Neural progenitor cell (in vitro differentiated cells): Measurements from ENCODE around the gene PTGDS. TPM values are rescaled to one million over a fixed set of nuclear protein-coding genes. Genes with fewer than 3 reads are reported as not detected.

Source experiments
- DNase-seq: peaks from one replicate; pipeline ENCODE4 v3.0.0-alpha.2; 2016; ENCODE audit warnings: low spot score
- H2AFZ ChIP-seq: fragments of 200-600 bp; sonication (generic); replicated peaks from 2 replicates; pipeline ENCODE4 v1.6.1; 2016; ENCODE audit warnings: antibody characterized with exemption
- H3F3A ChIP-seq: fragments of 200-600 bp; sonication (generic); 2 replicates; pipeline ENCODE4 v1.6.1; 2016; ENCODE audit warnings: antibody characterized with exemption, low read depth
- H3K27ac ChIP-seq: fragments of 200-600 bp; sonication (generic); 2 replicates; pipeline ENCODE4 v1.5.1; 2016; ENCODE audit warnings: mild to moderate bottlenecking
- H3K27me3 ChIP-seq: fragments of 200-600 bp; sonication (generic); 2 replicates; pipeline ENCODE4 v1.6.1; 2016; ENCODE audit warnings: mild to moderate bottlenecking, moderate library complexity
- H3K36me3 ChIP-seq: fragments of 200-600 bp; sonication (generic); 2 replicates; pipeline ENCODE4 v1.5.1; 2016
- H3K4me1 ChIP-seq: fragments of 200-600 bp; sonication (generic); 2 replicates; pipeline ENCODE4 v1.6.1; 2016; ENCODE audit warnings: mixed run types
- H3K4me2 ChIP-seq: fragments of 200-600 bp; sonication (generic); 2 replicates; pipeline ENCODE4 v1.6.1; 2016
- H3K4me3 ChIP-seq: fragments of 200-600 bp; sonication (generic); 2 replicates; pipeline ENCODE4 v1.5.1; 2016
- H3K79me2 ChIP-seq: fragments of 200-600 bp; sonication (generic); 2 replicates; pipeline ENCODE4 v1.6.1; 2016; ENCODE audit warnings: low read depth
- H3K9ac ChIP-seq: fragments of 200-600 bp; sonication (generic); 2 replicates; pipeline ENCODE4 v1.6.1; 2016
- H3K9me3 ChIP-seq: fragments of 200-600 bp; sonication (generic); 2 replicates; pipeline ENCODE4 v1.5.1; 2016; ENCODE audit warnings: low read depth
- H4K20me1 ChIP-seq: fragments of 200-600 bp; sonication (generic); 2 replicates; pipeline ENCODE4 v1.6.1; 2016; ENCODE audit warnings: low read depth
- H3K27ac Mint-ChIP-seq: 3 replicates; pipeline ENCODE4 v1.8.0; 2021; ENCODE audit warnings: mixed read lengths
- H3K27me3 Mint-ChIP-seq: 2 replicates; pipeline ENCODE4 v1.8.0; 2022; ENCODE audit warnings: low read depth, mild to moderate bottlenecking, inconsistent platforms, moderate library complexity, mixed read lengths; ENCODE audit not compliant: insufficient read depth
- H3K36me3 Mint-ChIP-seq: 3 replicates; pipeline ENCODE4 v1.8.0; 2021; ENCODE audit warnings: mixed read lengths
- H3K4me1 Mint-ChIP-seq: 3 replicates; pipeline ENCODE4 v1.8.0; 2021; ENCODE audit warnings: mixed read lengths
- H3K4me3 Mint-ChIP-seq: 3 replicates; pipeline ENCODE4 v1.8.0; 2021; ENCODE audit warnings: mild to moderate bottlenecking, moderate library complexity, mixed read lengths
- H3K9me3 Mint-ChIP-seq: 3 replicates; pipeline ENCODE4 v1.8.0; 2020; ENCODE audit warnings: mixed read lengths
- CTCF ChIP-seq: fragments of 200-600 bp; sonication (generic); IDR thresholded peaks from 2 replicates; pipeline ENCODE4 v1.5.1; 2017; ENCODE audit warnings: antibody characterized with exemption, mild to moderate bottlenecking
- EZH2 ChIP-seq: fragments of 200-600 bp; sonication (generic); IDR thresholded peaks from 2 replicates; pipeline ENCODE4 v1.6.1; 2017; ENCODE audit warnings: antibody characterized with exemption, mild to moderate bottlenecking, moderate library complexity
- EZH2phosphoT487 ChIP-seq: fragments of 200-600 bp; sonication (generic); IDR thresholded peaks from 2 replicates; pipeline ENCODE4 v1.6.1; 2017; ENCODE audit warnings: antibody characterized with exemption
- total RNA-seq: library from RNA; depleted of rRNA; stranded (reverse); fragments of >200 nt; gene quantifications from 2 replicates; pipeline ENCODE4 v1.2.3, GENCODE V29; 2015; ENCODE audit warnings: low replicate concordance

PTGDS gene
- total RNA-seq, 1 donor from 2014 or later: not detected

GRCh38 chr9:137000177-137000930 is 23.1 kb downstream of the PTGDS start:
- Histone ChIP-seq H3K4me1 (peaks cover 11% of the 10 kb centered on the region), H3F3A (peaks cover 4% of the 10 kb centered on the region), H2AFZ (no peak overlapping the region), H4K20me1 (no peaks in the 10 kb centered on the region), H3K27ac (no peak overlapping the region), H3K4me2 (no peak overlapping the region), H3K36me3 (no peaks in the 10 kb centered on the region), H3K9me3 (no peaks in the 10 kb centered on the region), H3K4me3 (no peak overlapping the region), H3K27me3 (peaks cover 12% of the 10 kb centered on the region), H3K79me2 (no peaks in the 10 kb centered on the region), H3K9ac (no peak overlapping the region)
- peaks cover 7% of the 10 kb centered on the region for H3K9me3 Mint-ChIP-seq
- H3K4me3 Mint-ChIP-seq: no peak overlapping the region
- no peak for DNase-seq
- no peaks in the 10 kb centered on the region for H3K36me3 Mint-ChIP-seq
- TF ChIP-seq EZH2phosphoT487 (no peak), CTCF (no peak), EZH2 (no peak)
- peaks cover 10% of the 10 kb centered on the region for H3K4me1 Mint-ChIP-seq
- H3K27ac Mint-ChIP-seq: no peak overlapping the region
- H3K27me3 Mint-ChIP-seq: peaks cover 24% of the 10 kb centered on the region

GRCh38 chr9:137001857-137002645 is 24.7 kb downstream of the PTGDS start:
- H3K4me3 Mint-ChIP-seq: no peak overlapping the region
- H3K9me3 ChIP-seq: no peaks in the 10 kb centered on the region

GRCh38 chr9:137002646-137003041 is 25.3 kb downstream of the PTGDS start:
- H3K4me3 ChIP-seq: no peak overlapping the region
- H3K9me3 Mint-ChIP-seq: peaks cover 7% of the 10 kb centered on the region
- peaks cover 9% of the 10 kb centered on the region for H3K4me1 Mint-ChIP-seq
- no peaks in the 10 kb centered on the region for H3K4me1 ChIP-seq
- H3K27ac Mint-ChIP-seq: no peak overlapping the region
- no peak overlapping the region for H3K9ac ChIP-seq
- no peaks in the 10 kb centered on the region for H3K36me3 Mint-ChIP-seq
- no peaks in the 10 kb centered on the region for H4K20me1 ChIP-seq
- no peaks in the 10 kb centered on the region for H3K79me2 ChIP-seq
- H3K4me3 Mint-ChIP-seq: no peak overlapping the region
- TF ChIP-seq EZH2phosphoT487 (no peak), CTCF (no peak), EZH2 (no peak)
- no peaks in the 10 kb centered on the region for H3K9me3 ChIP-seq
- H2AFZ ChIP-seq: no peak overlapping the region
- no peaks in the 10 kb centered on the region for H3K27me3 ChIP-seq
- no peak overlapping the region for H3K4me2 ChIP-seq
- H3F3A ChIP-seq: peaks cover 4% of the 10 kb centered on the region
- peaks cover 22% of the 10 kb centered on the region for H3K27me3 Mint-ChIP-seq
- no peak for DNase-seq
- H3K27ac ChIP-seq: no peak overlapping the region
- no peaks in the 10 kb centered on the region for H3K36me3 ChIP-seq

More at GRCh38 chr9:137001857-137002645, 24.7 kb downstream of the PTGDS start:
- Histone ChIP-seq H3K4me3 (no peak overlapping the region), H3K4me2 (no peak overlapping the region), H3K27me3 (peaks cover 4% of the 10 kb centered on the region), H3K4me1 (peaks cover 3% of the 10 kb centered on the region), H3K36me3 (no peaks in the 10 kb centered on the region), H4K20me1 (no peaks in the 10 kb centered on the region), H3K27ac (no peak overlapping the region), H3K9ac (no peak overlapping the region), H3F3A (peaks cover 4% of the 10 kb centered on the region), H2AFZ (no peak overlapping the region), H3K79me2 (no peaks in the 10 kb centered on the region)
- H3K27me3 Mint-ChIP-seq: peaks cover 26% of the 10 kb centered on the region
- peaks cover 7% of the 10 kb centered on the region for H3K9me3 Mint-ChIP-seq
- no peak for DNase-seq
- no peaks in the 10 kb centered on the region for H3K36me3 Mint-ChIP-seq
- peaks cover 10% of the 10 kb centered on the region for H3K4me1 Mint-ChIP-seq
- TF ChIP-seq EZH2phosphoT487: no peak
- TF ChIP-seq EZH2: no peak
- TF ChIP-seq CTCF: no peak
- no peak overlapping the region for H3K27ac Mint-ChIP-seq
